Omental fat pad (tissue), 4 donors: ENCODE data around the gene PTAFR. TPM values are rescaled to one million over a fixed set of nuclear protein-coding genes. Genes with fewer than 3 reads are reported as not detected.

Experiments used
- ATAC-seq: fragments of 150-250 bp; one replicate; pipeline ENCODE4 v1.9.1; 2016; ENCODE audit warnings: mild to moderate bottlenecking, moderate library complexity; ENCODE audit not compliant: low FRiP score
- DNase-seq: peaks from one replicate; pipeline ENCODE4 v3.0.0-alpha.2; 2019; ENCODE audit warnings: low spot score
- CTCF ChIP-seq, 3 donors: fragments of 450-650 bp; IDR thresholded peaks; one replicate each; pipeline ENCODE4 v1.5.1; 2016 to 2017; ENCODE audit warnings: antibody characterized with exemption in 3 of 3, mild to moderate bottlenecking in 3 of 3, moderate library complexity in 2 of 3
- total RNA-seq, 4 donors: library from RNA; depleted of rRNA; stranded (reverse); fragments of >200 nt; gene quantifications; one replicate each; pipeline ENCODE4 v1.1.0, GENCODE V29; 2016

The PTAFR gene
- total RNA-seq, 4 donors from 2014 or later, result 8.2 to 28.3 (median 19.0) TPM

- TF ChIP-seq CTCF (IDR thresholded peaks at IDR 0.05), result no peak
- DNase-seq (no peak), ATAC-seq (no peak)
These were observed 14.3 kb downstream of the PTAFR start for GRCh38 chr1:28162151-28162550.

GRCh38 chr1:28161751-28162150, 14.7 kb downstream of the PTAFR start:
- DNase-seq, result no peak
- TF ChIP-seq CTCF (IDR thresholded peaks at IDR 0.05), result no peak
- ATAC-seq, result no peak

GRCh38 chr1:28160782-28161266, 15.7 kb downstream of the PTAFR start:
- no peak for TF ChIP-seq CTCF (IDR thresholded peaks at IDR 0.05)
- DNase-seq, result no peak
- ATAC-seq, result peak; percentile 41

- TF ChIP-seq CTCF (IDR thresholded peaks at IDR 0.05), result no peak
- ATAC-seq, result no peak
- DNase-seq, result no peak
These were observed 16.8 kb downstream of the PTAFR start for GRCh38 chr1:28159680-28160079.

- ATAC-seq, result no peak
- DNase-seq, result no peak
- TF ChIP-seq CTCF (IDR thresholded peaks at IDR 0.05), result no peak
These were observed 17.2 kb downstream of the PTAFR start for GRCh38 chr1:28159243-28159642.

GRCh38 chr1:28157894-28158293, 18.6 kb downstream of the PTAFR start:
- ATAC-seq (no peak), DNase-seq (no peak)
- no peak for TF ChIP-seq CTCF (IDR thresholded peaks at IDR 0.05)

- DNase-seq (no peak), ATAC-seq (no peak)
- TF ChIP-seq CTCF (IDR thresholded peaks at IDR 0.05), result no peak
These were observed 19.7 kb downstream of the PTAFR start for GRCh38 chr1:28156821-28157220.
